Stimulated activated CD4-positive, alpha-beta T cell treated with anti-CD3 and anti-CD28 coated beads, Interleukin-12 subunit alpha, Interleukin-12 subunit beta, amount 100 ng/mL, for 4 hours (primary cell): Measurements from ENCODE around the gene PTPRN2.
"Not testable (repeated sequence)": the region's sequence is repeated elsewhere in the genome, so short reads cannot be mapped to it uniquely, and the experiment has no call there.

ENCODE experiments used
- DNase-seq: peaks from one replicate; pipeline ENCODE4 v3.0.0-alpha.2; 2020

The PTPRN2 gene

DNA sequence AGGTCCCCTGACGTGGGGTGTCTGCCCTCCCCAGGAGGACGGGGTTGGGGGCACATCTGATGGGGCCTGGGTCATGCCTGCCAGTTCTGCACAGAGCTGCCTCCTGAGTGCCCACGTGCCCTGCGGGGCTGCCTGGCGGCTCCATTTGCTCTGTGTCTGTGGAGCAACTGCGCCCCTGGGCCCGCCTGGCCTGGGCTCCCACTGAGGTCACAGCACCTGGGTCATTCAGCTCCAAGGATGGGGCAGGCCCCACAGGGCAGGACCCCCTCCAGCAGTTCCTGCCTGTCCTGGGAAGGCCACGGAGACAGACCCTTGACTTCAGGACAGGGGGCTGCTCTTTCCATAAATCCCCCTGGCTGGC is 590.6 kb downstream of the PTPRN2 start:
- DNase-seq, result no peak

DNA sequence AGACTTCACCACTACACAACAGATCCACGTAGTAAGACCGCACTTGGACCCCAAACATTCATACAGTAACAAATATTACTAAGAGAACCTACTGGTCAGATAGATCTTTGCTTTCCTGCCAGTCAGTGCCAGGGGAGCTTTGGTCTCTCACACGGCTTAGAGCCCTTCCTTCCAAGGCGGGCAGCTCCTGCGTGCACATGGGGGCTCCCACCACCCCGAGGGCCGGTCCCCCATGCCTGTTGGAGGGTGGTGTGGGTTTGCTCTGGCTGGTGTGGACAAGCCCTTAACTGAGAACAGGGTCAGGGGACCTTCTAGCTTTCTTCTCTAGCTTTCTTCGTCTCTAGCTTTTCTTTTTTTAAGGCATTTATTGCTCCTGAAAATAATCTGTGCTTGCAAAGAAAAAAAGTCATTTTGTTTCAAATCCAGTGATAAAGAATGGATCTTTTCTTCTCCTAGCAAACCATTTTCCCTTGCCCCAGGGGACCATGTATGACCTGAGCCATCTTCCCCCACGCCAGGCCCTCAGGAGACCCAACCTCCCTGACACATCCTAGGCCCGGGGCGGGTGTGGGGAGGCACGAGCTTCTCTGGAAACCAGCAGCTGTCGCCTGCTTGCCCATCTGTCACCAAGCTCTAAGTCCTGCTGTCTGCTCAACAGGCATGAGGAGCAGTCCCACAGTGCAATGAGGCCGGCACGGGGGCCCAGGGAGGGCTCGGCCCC is 591.1 kb downstream of the PTPRN2 start:
- DNase-seq, result no peak

GRCh38 chr7:157995815-157996214 is 591.8 kb downstream of the PTPRN2 start:
- no peak for DNase-seq

- no peak for DNase-seq
Observed at GRCh38 chr7:157994319-157994718, 593.3 kb downstream of the PTPRN2 start.

GRCh38 chr7:157993406-157994105 is 594.1 kb downstream of the PTPRN2 start:
- no peak for DNase-seq

- DNase-seq, result no peak
Observed at GRCh38 chr7:157992511-157993160, 595.0 kb downstream of the PTPRN2 start.

DNA sequence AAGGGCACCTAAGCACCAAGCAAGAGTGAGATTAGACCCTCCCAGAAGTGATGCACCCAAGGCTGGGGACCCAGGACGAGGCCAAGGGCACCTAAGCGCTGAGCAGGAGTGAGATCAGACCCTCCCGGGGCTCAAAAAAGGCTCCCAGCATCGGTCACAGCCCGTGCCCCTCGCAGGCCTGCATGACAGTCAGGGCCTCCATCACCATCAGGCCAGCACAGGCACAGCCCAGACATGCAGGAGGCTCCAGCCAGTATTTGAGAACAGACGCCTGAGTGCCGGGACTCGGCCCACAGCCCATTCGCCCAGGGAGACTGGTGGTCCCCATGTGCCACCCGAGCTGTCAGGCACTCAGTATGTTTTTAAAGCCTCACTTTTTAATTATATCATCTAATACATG is 595.9 kb downstream of the PTPRN2 start:
- DNase-seq, result no peak

- no peak for DNase-seq
Observed at GRCh38 chr7:157991351-157991750, 596.3 kb downstream of the PTPRN2 start.

DNA sequence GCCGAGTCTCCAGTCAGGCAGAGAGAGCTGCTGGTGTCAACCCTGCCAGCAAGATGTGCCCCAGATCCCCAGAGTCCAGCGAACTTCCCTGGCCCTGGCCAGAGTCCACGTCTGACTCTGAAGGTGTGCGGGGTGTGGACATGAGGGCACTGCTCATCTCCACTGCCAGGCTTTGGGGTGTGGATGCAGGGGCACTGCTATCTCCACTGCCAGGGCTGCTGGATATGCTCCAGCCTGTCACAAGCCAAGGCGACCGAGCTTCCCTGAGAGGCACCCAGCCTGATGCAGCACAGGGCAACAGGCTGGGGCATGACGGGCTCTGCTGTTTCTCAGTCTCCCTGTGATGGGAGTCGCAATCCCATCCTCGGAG is 596.8 kb downstream of the PTPRN2 start:
- no peak for DNase-seq

GRCh38 chr7:157990226-157990880 is 597.3 kb downstream of the PTPRN2 start:
- DNase-seq, result no peak

DNA sequence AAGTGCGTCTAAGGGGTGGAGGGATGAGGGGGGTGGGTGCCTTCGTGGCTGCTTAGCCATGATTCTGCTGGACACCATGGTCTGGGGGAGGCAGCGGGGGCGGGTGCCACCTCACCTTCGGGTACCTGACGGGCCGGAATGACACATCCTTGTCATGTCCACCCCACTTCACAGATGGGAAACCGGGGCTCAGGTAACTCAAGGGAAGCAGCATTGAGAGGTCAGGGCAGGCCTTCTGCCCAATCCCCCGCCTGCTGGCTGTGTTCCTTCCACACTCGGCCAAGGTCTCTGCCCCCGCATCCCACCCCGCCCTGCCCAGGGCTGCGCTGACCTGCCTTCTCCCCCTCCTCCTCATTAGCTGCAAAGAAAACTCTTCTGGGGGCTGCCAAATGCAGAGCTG is 598.0 kb downstream of the PTPRN2 start:
- DNase-seq, result no peak

GRCh38 chr7:157987906-157988305 is 599.7 kb downstream of the PTPRN2 start:
- DNase-seq, result no peak

GRCh38 chr7:157986051-157986450 is 601.6 kb downstream of the PTPRN2 start:
- no peak for DNase-seq

GRCh38 chr7:157985636-157986035 is 602.0 kb downstream of the PTPRN2 start:
- DNase-seq, result no peak

- no peak for DNase-seq
Observed at GRCh38 chr7:157984423-157985163, 603.0 kb downstream of the PTPRN2 start.

DNA sequence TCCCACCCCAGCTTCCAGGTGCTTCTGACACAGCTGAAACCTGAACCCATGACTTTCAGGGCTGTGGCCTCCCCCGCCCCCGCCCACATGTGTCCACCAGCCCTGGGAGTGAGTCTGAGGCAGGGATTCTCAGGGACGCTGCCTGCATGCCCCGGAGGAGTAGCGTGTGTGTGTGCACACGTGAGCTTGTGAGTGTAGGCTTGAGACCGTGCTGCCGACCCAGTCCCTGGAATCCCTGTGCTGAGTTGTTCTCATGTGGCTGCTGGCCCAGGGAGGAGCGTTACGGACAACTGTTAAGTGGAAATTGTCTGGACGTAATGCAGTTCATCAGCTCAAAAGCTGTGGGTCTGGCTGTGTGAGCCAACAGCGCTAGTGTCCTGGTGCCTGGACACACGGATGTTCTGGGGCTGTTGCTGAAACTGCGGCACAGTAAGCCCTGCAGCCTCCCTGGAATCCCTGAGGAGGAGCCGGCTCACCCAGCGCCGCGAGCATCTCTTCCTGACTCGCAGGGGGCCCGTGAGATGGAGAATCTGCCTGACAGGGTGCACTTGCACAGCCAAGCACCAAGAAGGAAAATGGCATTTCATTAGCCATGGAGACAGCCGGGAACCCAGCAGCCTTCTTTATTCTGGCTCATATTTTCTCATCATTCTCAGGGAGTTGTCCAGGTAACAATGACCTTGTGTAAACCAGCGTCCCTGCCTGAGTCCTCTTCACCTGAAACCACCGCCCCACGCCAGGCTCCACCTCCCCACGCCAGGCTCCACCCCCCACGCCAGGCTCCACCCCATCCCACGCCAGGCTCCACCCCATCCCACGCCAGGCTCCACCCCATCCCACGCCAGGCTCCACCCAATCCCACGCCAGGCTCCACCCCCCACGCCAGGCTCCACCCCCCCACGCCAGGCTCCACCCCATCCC is 603.9 kb downstream of the PTPRN2 start:
- DNase-seq, result no peak

DNA sequence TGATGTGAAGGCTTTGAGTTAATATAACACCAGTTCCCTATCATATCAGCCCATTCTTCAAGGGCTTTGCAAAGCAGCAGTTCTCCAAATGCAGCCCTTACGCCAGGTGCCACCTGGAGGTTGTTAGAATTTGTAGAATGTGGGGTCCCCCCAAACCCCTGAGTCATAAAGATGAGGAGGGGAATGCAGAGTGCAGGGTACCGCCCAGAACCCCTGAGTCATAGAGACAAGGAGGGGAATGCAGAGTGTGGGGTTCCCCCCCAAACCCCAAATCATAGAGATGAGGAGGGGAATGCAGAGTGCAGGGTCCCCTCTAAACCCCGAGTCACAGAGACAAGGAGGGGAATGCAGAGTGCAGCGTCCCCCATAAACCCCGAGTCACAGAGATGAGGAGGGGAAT is 605.8 kb downstream of the PTPRN2 start:
- DNase-seq, result no peak

GRCh38 chr7:157980774-157981173 is 606.8 kb downstream of the PTPRN2 start:
- DNase-seq, result no peak

- DNase-seq, result not testable (repeated sequence)
Observed at GRCh38 chr7:157980341-157980731, 607.3 kb downstream of the PTPRN2 start.

DNA sequence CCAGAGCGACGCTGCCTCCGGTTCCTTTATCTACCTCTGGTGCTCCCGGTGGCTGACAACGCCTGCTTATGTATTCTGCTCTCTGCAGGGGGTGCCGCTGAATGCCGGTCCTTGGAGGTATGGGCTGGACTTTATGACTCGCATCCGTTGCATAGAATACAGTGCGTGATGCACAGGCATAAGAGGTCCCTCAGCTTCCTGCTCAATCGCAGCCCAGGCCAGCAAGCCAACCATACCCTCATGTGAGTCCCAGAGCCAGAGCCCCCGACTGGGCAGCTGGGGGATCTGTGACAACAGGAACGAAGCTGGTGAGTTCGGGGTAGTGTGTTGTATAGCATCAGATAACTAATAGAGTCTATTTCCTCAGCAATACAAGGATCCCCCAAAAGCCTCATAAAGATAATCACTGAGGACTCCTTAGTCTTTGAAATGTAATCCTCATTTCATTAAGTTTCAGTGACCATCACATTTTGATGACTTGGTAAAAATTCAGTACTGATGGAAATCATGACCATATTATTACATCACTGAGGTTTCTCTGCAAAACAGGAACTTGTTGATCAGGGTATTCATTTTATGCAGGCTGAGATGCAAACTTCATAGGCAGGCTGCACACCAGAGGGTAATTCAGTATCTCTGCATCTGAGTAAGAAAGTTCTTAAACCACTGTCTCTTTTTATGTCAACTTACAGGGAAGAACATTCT is 607.8 kb downstream of the PTPRN2 start:
- DNase-seq, result no peak

- no peak for DNase-seq
Observed at GRCh38 chr7:157978766-157979165, 608.9 kb downstream of the PTPRN2 start.
